NCI-H2171 treated with DMSO at 0.1 percent for 48 hours (cell line): Measurements from ENCODE around the gene LRRC1.

Source experiments
- DNase-seq: peaks from one replicate; lab custom pipeline; 2025; lab: John Stamatoyannopoulos, UW

LRRC1 gene

DNA sequence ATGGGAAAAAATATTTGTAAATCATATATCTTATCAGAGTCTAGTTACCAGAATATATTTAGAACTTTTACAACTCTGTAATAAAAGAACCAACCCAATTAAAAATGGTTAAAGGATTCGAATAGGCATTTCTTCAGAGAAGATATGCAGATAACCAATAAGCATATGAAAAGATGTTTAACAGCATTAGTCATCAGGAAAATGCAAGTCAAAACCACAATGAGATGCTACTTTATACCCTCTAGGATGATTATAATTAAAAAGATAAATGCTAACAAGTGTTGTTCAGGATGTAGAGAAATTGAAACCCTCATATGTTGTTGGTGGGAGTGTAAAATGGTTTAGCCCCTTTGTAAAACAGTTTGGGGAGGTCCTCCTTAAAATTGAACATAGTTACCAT is 94.1 kb downstream of the LRRC1 start:
- DNase-seq: no peak

- DNase-seq: no peak
Measured at GRCh38 chr6:53889365-53889764, 94.6 kb downstream of the LRRC1 start.

GRCh38 chr6:53892707-53893106 is 97.9 kb downstream of the LRRC1 start:
- no peak for DNase-seq

- DNase-seq: peak; percentile 57
Measured at GRCh38 chr6:53894091-53894490, 99.3 kb downstream of the LRRC1 start.

GRCh38 chr6:53896196-53896595 is 101.4 kb downstream of the LRRC1 start:
- DNase-seq: no peak

- DNase-seq: no peak
Measured at GRCh38 chr6:53898026-53898795, 103.4 kb downstream of the LRRC1 start.

DNA sequence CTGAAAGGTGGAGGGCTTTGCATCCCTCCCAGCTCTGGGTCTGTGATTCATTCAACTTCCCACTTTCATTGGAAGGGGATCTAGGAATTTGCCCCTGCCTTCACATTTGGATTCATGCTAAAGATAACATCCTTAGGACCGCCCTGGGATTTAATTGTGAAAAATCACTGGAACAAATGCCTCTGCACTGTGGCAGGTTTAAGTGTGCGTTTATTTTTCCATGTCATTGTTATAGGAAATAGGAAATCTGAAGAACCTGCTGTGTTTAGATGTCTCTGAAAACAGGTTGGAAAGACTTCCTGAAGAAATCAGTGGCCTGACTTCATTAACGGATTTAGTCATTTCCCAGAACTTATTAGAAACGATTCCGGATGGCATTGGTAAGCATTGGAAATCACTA is 104.7 kb downstream of the LRRC1 start:
- DNase-seq: no peak

- DNase-seq: no peak
Measured at GRCh38 chr6:53903357-53903756, 108.6 kb downstream of the LRRC1 start.

GRCh38 chr6:53906103-53906502 is 111.3 kb downstream of the LRRC1 start:
- DNase-seq: peak; percentile 39

DNA sequence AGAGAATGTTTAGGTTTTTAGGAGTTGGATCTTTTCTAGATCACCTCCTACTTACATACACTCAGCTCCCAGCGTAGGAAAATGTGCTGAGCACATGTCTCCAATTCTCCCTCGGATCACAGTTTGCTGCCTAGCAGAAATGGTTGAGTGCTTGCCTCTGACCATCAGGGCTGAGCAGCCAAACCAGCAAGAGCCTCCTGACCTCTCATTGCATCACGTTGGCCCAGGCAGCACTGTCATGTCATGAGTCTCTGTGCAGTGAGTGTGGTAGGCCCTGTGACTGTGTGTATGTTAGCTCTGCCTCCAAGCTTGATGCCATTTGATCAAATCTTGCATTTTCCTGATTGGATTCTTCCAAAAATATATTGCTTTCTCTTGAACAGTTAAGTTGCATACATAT is 112.0 kb downstream of the LRRC1 start:
- DNase-seq: no peak

- DNase-seq: no peak
Measured at GRCh38 chr6:53910834-53911233, 116.0 kb downstream of the LRRC1 start.

DNA sequence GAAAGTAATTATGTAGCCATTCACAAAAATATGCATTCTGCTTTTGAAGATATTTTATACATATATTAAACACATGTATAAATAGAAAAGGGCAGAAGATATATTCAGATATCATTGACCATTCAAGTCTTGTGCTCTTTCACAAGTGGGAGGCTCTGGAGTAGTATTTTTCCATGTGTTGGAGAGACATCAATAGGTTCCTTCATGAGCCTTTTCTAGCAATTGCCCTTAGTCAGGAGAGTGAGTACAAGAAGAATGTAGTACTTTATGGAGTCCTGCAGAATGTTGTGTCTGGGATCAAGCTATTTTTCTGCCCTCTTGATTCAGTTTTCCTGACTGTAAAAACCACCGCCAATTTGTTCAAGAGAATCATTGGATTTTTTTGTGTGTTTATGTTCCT is 117.9 kb downstream of the LRRC1 start:
- DNase-seq: no peak

DNA sequence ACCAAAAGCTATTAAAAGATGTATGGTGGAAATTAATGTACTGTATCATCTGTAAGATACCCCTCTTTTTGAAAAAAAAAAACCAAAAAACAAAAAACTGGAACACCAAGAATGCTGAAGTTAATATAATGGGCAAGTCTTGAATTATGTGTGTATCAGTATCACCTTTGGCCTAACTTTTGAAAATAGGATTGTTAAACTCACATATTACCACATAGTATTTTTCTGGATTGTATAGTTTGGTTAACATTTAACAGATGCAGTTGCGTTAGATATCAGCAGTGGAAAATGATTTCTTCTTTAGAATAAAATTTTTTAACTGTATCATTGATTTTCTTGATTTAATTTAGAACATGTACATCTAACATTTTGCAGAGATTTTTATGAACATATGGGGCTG is 118.5 kb downstream of the LRRC1 start:
- DNase-seq: no peak

- DNase-seq: no peak
Measured at GRCh38 chr6:53915026-53915691, 120.4 kb downstream of the LRRC1 start.

DNA sequence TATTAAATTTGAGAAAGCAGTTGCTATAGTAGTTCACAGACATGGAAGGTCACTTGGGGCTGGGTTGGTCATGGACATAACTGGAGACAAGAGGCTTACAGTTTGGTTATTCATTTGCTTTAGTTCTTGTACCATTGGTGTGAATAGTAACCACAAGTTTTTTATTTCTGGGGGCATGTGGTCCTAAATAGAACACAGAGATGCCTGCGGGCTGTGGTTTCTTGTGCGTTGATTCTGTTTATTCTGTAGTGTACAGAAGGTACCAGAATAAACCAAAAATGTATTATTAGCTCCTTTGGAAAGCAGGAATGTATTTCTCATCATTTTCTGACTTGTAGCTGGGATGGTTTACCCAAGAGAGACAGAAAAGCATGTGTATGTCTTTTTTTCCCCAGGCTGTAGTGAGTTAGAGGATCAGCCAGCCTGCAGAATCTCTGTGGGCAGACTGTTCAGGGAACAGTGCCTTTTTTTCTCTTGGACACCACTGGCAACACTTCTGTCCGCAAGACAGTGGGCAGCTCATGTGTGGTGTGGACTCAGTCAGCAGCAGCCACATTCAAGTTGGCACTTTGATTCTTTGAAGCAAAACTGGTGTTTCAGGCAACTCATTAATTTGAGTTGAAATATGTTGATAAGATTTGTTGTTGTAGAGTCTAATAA is 122.1 kb downstream of the LRRC1 start:
- no peak for DNase-seq

DNA sequence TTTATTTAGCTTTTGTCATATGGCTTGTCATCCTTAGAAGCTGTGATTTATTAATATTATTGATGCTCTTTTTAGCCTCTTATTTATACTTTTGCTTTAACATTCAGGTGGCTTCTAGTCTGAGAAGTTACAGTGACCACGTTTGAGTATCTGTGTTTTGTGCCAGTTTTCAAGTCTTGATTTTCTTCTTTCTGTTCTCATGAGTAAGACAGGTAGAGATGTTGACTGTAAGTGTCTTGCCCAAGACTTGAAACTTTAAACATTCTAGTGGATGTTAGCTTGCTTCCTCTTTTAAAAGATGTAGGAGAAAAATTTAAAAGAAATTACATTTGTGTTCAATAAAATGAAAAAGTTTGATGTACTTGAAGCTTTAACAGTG is 122.6 kb downstream of the LRRC1 start:
- DNase-seq: no peak

DNA sequence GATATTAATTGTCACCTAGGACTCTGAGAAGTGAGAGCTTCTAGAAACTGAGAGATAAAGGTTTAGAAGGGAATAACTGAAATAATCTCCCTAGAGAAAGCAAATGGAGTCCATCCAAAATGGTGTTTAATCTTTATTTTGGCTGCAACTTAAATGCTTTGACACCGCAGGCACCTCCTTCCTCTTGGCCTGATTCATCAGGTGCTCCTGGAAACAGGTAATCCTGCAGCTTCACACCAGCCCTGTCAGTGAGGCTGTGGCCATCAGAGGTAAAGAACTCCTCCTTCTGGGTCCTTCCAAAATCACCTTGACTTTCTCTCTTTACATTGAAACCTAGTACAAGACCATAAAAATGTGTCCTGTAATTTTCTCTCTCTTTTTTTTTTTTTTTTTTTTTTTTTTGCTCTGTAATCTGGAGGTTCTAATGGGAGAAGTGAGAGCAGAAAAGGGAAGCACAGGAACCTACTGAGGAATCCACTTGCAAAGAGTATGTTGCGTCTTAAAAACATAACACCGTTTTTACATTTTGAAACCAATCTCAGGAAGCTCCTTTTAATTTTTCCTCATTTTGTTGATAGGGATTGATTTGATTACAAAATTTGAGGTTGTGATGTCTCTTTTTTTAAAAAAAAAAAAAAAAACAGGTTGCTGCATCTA is 124.2 kb downstream of the LRRC1 start:
- no peak for DNase-seq

DNA sequence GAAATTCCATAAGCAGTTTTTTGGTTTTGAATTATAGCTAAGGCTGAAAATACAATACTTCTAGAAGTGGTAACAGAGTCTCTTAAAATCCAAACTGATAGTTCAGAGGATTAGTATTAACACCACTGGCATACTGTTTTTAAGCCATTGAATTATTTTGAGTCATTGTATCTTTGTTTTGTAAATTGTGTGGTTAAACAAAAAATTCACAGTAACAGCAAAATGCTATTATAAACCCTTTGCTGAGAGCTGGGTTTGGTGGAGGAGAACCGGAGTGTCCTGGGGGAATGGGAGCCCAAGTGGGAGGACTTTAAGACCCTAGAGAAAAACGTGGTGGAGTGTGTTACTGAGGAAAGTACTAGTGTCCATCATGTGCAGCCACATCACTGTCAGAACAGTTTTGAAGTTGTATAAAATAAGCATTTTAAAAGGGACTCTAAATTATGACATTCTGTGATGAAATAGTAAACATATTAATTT is 125.1 kb downstream of the LRRC1 start:
- DNase-seq: no peak

GRCh38 chr6:53920881-53921280 is 126.1 kb downstream of the LRRC1 start:
- no peak for DNase-seq

- no peak for DNase-seq
Measured at GRCh38 chr6:53921639-53922038, 126.8 kb downstream of the LRRC1 start.

DNA sequence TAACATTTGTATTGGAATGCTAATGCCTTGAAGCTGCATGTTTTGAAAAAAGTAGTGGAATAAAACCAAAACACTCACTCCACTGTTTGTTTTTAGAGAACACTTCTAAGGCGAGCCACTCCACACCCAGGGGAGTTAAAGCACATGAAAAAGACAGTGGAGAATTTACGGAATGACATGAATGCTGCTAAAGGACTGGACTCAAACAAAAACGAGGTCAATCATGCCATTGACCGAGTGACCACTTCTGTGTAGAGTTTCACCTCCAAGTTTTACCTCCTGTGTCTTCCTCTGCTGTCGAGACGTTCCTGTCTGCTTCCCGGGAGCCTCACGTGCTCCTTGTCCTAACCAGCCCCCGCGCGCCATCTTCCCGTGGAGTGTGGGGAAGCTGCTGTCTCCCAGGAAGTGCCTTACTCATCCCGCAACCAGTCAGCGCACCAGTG is 127.8 kb downstream of the LRRC1 start:
- no peak for DNase-seq

DNA sequence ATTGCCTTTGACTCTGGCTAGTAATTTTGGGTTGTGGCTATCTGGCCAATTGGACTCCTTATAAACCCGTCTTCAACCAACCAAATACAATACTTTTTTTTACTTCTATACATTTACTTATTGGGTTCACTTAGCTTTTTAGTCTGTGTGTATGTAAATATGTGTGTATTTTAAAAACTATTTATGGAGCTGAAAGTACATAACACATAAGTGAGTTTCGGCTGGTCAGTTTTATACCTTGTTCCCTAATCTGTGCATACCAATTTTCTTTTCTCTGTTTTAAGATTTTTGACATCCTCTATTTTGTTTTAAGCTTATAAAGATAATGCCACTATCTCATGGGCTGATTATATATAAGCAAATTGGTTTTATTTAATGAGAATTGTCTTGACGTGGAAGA is 129.5 kb downstream of the LRRC1 start:
- no peak for DNase-seq
